ENCODE measurements around the gene GRIK4.

GRIK4 gene

DNA sequence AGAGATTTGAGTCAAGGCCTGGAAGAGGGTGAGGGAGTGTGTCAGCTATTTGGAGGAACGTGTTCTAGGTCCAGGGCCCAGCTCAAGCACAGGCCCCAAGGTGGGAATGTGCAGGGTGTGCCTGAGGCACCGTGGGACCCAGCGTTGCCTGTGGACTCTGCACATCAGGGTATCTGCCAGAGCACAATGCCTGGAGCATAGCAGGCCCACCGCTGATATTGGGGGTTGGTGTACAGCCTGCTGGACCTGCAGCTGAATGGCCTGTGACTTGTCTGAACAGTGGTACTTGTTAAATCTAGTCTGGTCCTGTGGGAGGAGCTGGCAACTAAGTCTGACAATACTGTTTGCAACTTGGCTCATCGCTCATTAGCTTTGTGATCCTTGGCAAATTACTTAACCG lies 131.7 kb downstream of the GRIK4 start:
- TF ChIP-seq, protein P1, sequence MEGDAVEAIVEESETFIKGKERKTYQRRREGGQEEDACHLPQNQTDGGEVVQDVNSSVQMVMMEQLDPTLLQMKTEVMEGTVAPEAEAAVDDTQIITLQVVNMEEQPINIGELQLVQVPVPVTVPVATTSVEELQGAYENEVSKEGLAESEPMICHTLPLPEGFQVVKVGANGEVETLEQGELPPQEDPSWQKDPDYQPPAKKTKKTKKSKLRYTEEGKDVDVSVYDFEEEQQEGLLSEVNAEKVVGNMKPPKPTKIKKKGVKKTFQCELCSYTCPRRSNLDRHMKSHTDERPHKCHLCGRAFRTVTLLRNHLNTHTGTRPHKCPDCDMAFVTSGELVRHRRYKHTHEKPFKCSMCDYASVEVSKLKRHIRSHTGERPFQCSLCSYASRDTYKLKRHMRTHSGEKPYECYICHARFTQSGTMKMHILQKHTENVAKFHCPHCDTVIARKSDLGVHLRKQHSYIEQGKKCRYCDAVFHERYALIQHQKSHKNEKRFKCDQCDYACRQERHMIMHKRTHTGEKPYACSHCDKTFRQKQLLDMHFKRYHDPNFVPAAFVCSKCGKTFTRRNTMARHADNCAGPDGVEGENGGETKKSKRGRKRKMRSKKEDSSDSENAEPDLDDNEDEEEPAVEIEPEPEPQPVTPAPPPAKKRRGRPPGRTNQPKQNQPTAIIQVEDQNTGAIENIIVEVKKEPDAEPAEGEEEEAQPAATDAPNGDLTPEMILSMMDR (IDR thresholded peaks at IDR 0.05; ENCODE audit: low read depth, low read length, poor library complexity, severe bottlenecking): no peak
- TF ChIP-seq EZH2phosphoT487 (IDR thresholded peaks at IDR 0.05; ENCODE audit: borderline replicate concordance, low read length): no peak
- Histone ChIP-seq H3K9me2 (replicated peaks; ENCODE audit: control insufficient read depth, low read length) (no peaks in the 10 kb centered on the region), H3K9me3 (ENCODE audit: control insufficient read depth, insufficient read depth, low read length) (no peaks in the 10 kb centered on the region), H3K27ac (ENCODE audit: low read depth, low read length) (no peak overlapping the region), H3F3A (ENCODE audit: control insufficient read depth, insufficient read depth) (no peaks in the 10 kb centered on the region), H3K4me1 (ENCODE audit: control insufficient read depth, low read length) (no peaks in the 10 kb centered on the region), H3K79me2 (ENCODE audit: control insufficient read depth, low read length) (no peaks in the 10 kb centered on the region), H4K20me1 (ENCODE audit: control insufficient read depth, insufficient read depth, low read depth, low read length) (no peaks in the 10 kb centered on the region), H3K27me3 (ENCODE audit: control insufficient read depth, low read length) (no peaks in the 10 kb centered on the region; the same call in 1 of the 2 replicates), H3K4me3 (ENCODE audit: low read length) (no peak overlapping the region), H3K4me2 (ENCODE audit: low read length) (no peak overlapping the region), H3K36me3 (ENCODE audit: control insufficient read depth, low read length) (no peaks in the 10 kb centered on the region)

DNA sequence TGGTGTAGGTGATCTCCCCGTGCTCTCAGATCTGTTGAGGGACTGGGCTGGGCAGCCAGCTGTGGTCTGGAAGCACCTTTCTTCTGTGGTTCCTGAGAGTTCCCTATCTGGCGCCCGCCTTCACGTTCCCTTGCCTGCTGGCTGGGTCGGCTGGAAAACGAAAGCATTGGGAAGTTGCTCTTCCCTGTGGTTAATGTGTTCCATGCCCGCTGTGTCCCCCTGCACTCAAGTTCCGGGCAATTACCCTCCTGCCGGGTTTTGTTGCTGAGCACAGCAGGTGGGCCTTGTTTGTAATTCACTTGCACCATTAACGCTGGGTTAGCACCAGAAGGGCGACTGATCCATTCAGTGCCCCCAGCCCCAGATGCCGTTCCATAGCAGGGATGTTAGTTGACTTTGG lies 134.1 kb downstream of the GRIK4 start:
- Histone ChIP-seq H3K27ac (ENCODE audit: low read depth, low read length) (no peak overlapping the region), H3K4me3 (ENCODE audit: low read length) (no peak overlapping the region), H3F3A (ENCODE audit: control insufficient read depth, insufficient read depth) (no peaks in the 10 kb centered on the region), H4K20me1 (ENCODE audit: control insufficient read depth, insufficient read depth, low read depth, low read length) (no peaks in the 10 kb centered on the region), H3K36me3 (ENCODE audit: control insufficient read depth, low read length) (no peaks in the 10 kb centered on the region), H3K79me2 (ENCODE audit: control insufficient read depth, low read length) (no peaks in the 10 kb centered on the region), H3K9me2 (replicated peaks; ENCODE audit: control insufficient read depth, low read length) (no peaks in the 10 kb centered on the region), H3K4me2 (ENCODE audit: low read length) (no peak overlapping the region), H3K4me1 (ENCODE audit: control insufficient read depth, low read length) (no peaks in the 10 kb centered on the region), H3K27me3 (ENCODE audit: control insufficient read depth, low read length) (no peaks in the 10 kb centered on the region; the same call in 1 of the 2 replicates), H3K9me3 (ENCODE audit: control insufficient read depth, insufficient read depth, low read length) (no peaks in the 10 kb centered on the region)
- TF ChIP-seq, protein P1 (IDR thresholded peaks at IDR 0.05; ENCODE audit: low read depth, low read length, poor library complexity, severe bottlenecking): no peak
- no peak for TF ChIP-seq EZH2phosphoT487 (IDR thresholded peaks at IDR 0.05; ENCODE audit: borderline replicate concordance, low read length)

DNA sequence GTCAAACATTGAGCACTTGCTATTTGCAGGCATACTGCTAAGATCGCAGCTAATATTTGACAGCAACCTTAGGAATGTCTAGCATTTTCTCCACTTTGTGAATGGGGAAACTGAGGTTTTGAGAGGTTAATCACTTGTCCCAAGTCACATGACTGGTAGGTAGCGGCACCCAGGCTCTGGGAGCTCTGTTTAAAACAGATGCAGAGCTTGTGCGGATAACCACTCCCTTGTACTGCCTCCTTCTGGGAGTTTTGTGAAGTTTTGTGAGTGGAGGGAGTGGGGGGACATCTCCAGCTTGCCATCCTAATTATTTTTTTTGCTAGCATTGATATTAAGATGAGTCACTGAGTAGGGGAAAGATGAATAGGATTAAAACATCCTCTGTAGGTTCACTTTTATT lies 134.7 kb downstream of the GRIK4 start:
- Histone ChIP-seq H3F3A (ENCODE audit: control insufficient read depth, insufficient read depth) (no peaks in the 10 kb centered on the region), H3K9me3 (ENCODE audit: control insufficient read depth, insufficient read depth, low read length) (no peaks in the 10 kb centered on the region), H3K4me3 (ENCODE audit: low read length) (no peak overlapping the region), H3K36me3 (ENCODE audit: control insufficient read depth, low read length) (no peaks in the 10 kb centered on the region), H3K27ac (ENCODE audit: low read depth, low read length) (no peak overlapping the region), H4K20me1 (ENCODE audit: control insufficient read depth, insufficient read depth, low read depth, low read length) (no peaks in the 10 kb centered on the region), H3K4me2 (ENCODE audit: low read length) (no peak overlapping the region), H3K9me2 (replicated peaks; ENCODE audit: control insufficient read depth, low read length) (no peaks in the 10 kb centered on the region), H3K4me1 (ENCODE audit: control insufficient read depth, low read length) (no peaks in the 10 kb centered on the region), H3K79me2 (ENCODE audit: control insufficient read depth, low read length) (no peaks in the 10 kb centered on the region), H3K27me3 (ENCODE audit: control insufficient read depth, low read length) (no peaks in the 10 kb centered on the region; the same call in 1 of the 2 replicates)
- TF ChIP-seq, protein P1 (IDR thresholded peaks at IDR 0.05; ENCODE audit: low read depth, low read length, poor library complexity, severe bottlenecking): no peak
- no peak for TF ChIP-seq EZH2phosphoT487 (IDR thresholded peaks at IDR 0.05; ENCODE audit: borderline replicate concordance, low read length)

All from DOHH2 (cell line).